Measurements from ENCODE around the gene PIGU. TPM values are rescaled to one million over a fixed set of nuclear protein-coding genes. Genes with fewer than 3 reads are reported as not detected.

The PIGU gene
- total and polyA plus RNA-seq, 2 experiments from 2014 or later: 21.2 to 21.6 TPM

DNA sequence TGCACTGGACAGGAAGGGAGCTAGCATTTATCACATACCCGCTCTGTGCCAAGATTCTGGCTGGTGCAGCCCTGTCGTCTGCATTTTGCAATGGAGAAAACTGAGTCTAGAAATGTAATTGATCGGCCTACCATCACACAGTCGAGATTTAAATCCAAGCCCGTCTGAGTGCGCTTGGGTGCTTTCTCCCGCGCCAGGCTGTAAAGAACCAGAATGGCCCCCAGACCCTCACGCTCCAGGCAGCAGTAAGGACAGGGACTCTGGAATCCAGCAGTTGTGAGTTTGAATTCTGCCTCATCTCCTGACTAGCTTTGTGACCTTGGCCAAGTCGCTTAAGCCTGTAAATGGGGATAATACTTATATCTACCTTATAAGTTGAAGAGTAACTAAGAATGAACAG is 149.9 kb downstream of the PIGU start:
- 97 to 99% methylated on average over 10 of the region's 10 CpGs for WGBS, 2 experiments (ENCODE audit: low coverage in 1 of 2, low lambda C conversion rate in 2 of 2, missing lambda C conversion rate in 2 of 2)
- peaks cover 42% of the 10 kb centered on the region for H3K4me1 ChIP-seq (ENCODE audit: insufficient read depth)

DNA sequence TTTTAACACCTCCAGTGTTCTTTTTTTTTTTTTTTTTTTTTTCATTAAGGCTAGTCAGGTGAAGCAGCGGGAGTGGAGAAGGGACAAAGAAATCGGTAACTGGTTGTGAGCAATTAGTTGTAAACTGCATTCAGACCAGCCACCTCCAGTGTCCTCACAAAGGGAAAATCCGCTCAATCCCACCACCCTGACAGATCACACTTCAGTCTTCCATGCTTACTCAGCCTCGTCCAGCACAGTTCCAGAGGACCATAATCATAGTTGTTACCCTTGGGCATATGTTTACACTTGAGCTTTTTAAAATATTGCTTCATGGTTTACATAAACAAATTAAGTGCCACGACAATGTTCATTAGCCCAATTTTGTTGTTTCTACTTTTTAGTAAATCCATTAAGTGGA is 150.4 kb downstream of the PIGU start:
- Histone ChIP-seq H3K9ac (peak overlapping the region; percentile 69), H3K27ac (peak overlapping the region; percentile 89), H2AFZ (no peak overlapping the region), H3K79me2 (ENCODE audit: insufficient read depth) (peaks cover 85% of the 10 kb centered on the region), H3K4me3 (no peak overlapping the region), H3K9me2 (ENCODE audit: insufficient read depth) (no peaks in the 10 kb centered on the region), H3K4me1 (ENCODE audit: insufficient read depth) (peaks cover 42% of the 10 kb centered on the region), H3F3A (ENCODE audit: insufficient read depth) (peaks cover 54% of the 10 kb centered on the region), H3K9me3 (ENCODE audit: low read depth) (no peaks in the 10 kb centered on the region), H3K27me3 (replicated peaks; ENCODE audit: insufficient read depth) (no peaks in the 10 kb centered on the region), H3K4me2 (ENCODE audit: unreplicated experiment) (peak overlapping the region; percentile 61), H3K36me3 (ENCODE audit: low read depth) (peaks cover 33% of the 10 kb centered on the region), H4K20me1 (ENCODE audit: insufficient read depth) (0 out of 2 replicates have a peak, but pooled peaks cover 4% of the 10 kb centered on the region)
- in situ Hi-C loops (cut with MboI): no loop called here
- DNase-seq: peak; percentile 17
- 63 to 74% methylated on average over 5 of the region's 5 CpGs for WGBS, 2 experiments (ENCODE audit: low coverage in 1 of 2, low lambda C conversion rate in 2 of 2, missing lambda C conversion rate in 2 of 2)
- no peak for TF ChIP-seq EZH2 (IDR thresholded peaks at IDR 0.05; ENCODE audit: insufficient read depth, poor library complexity, severe bottlenecking)
- TF ChIP-seq EZH2phosphoT487 (IDR thresholded peaks at IDR 0.05; ENCODE audit: insufficient read depth, low read depth): no peak

More for the DNA sequence above, 149.9 kb downstream of the PIGU start:
- TF ChIP-seq EZH2 (IDR thresholded peaks at IDR 0.05; ENCODE audit: insufficient read depth, poor library complexity, severe bottlenecking) (no peak), EZH2phosphoT487 (IDR thresholded peaks at IDR 0.05; ENCODE audit: insufficient read depth, low read depth) (no peak)
- no peak overlapping the region for H2AFZ ChIP-seq
- peaks cover 33% of the 10 kb centered on the region for H3K36me3 ChIP-seq (ENCODE audit: low read depth)
- H3K4me2 ChIP-seq (ENCODE audit: unreplicated experiment): peak overlapping the region; percentile 61
- H3K27me3 ChIP-seq (replicated peaks; ENCODE audit: insufficient read depth): no peaks in the 10 kb centered on the region
- no peak for DNase-seq
- H3K9me2 ChIP-seq (ENCODE audit: insufficient read depth): no peaks in the 10 kb centered on the region
- in situ Hi-C loops (cut with MboI): no loop called here
- peak overlapping the region; percentile 89 for H3K27ac ChIP-seq
- H4K20me1 ChIP-seq (ENCODE audit: insufficient read depth): 0 out of 2 replicates have a peak, but pooled peaks cover 4% of the 10 kb centered on the region
- H3K79me2 ChIP-seq (ENCODE audit: insufficient read depth): peaks cover 85% of the 10 kb centered on the region
- H3K9ac ChIP-seq: peak overlapping the region; percentile 69
- H3K4me3 ChIP-seq: no peak overlapping the region
- no peaks in the 10 kb centered on the region for H3K9me3 ChIP-seq (ENCODE audit: low read depth)
- peaks cover 48% of the 10 kb centered on the region for H3F3A ChIP-seq (ENCODE audit: insufficient read depth)

DNA sequence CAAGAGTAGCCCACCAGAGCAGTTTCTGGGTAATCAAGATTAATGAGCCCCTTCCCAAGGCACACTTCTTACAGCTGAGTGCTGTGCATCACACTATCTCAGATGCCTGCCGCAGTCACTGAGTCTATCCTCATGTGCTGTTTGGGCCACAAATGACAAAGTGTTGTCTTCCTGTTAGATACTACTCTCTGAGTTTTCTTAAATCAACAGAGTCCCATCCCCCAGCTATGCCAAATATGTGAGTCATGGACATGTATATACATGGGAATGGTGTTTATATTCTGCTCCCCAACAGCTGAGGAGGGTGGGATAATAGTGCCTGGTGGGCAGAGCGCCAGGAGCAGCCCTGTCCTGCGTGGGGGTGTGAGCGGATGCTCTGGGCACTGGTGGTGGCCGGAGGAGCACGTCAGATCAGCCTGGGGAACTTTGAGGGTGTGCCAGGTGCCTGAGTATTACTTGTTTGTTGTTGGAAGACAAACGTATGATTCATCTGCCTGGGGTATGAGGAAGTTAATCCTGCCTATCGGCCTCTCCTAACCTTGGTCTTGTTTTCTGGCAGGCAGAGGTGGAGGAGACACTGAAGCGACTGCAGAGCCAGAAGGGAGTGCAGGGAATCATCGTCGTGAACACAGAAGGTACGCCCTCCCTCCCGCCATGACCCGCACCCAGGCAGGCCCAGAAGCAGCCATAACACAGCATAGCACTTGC is 151.0 kb downstream of the PIGU start:
- peak overlapping the region; percentile 69 for H3K9ac ChIP-seq
- H3K4me1 ChIP-seq (ENCODE audit: insufficient read depth): peaks cover 42% of the 10 kb centered on the region
- H3K27ac ChIP-seq: peak overlapping the region; percentile 89
- TF ChIP-seq EZH2 (IDR thresholded peaks at IDR 0.05; ENCODE audit: insufficient read depth, poor library complexity, severe bottlenecking) (no peak), EZH2phosphoT487 (IDR thresholded peaks at IDR 0.05; ENCODE audit: insufficient read depth, low read depth) (no peak)
- in situ Hi-C loops (cut with MboI): no loop called here
- no peaks in the 10 kb centered on the region for H3K27me3 ChIP-seq (replicated peaks; ENCODE audit: insufficient read depth)
- DNase-seq: peak; percentile 99
- H4K20me1 ChIP-seq (ENCODE audit: insufficient read depth): 0 out of 2 replicates have a peak, but pooled peaks cover 4% of the 10 kb centered on the region
- 2 to 6% methylated on average over 14 of the region's 14 CpGs for WGBS, 2 experiments (ENCODE audit: low coverage in 1 of 2, low lambda C conversion rate in 2 of 2, missing lambda C conversion rate in 2 of 2)
- no peak overlapping the region for H2AFZ ChIP-seq
- peaks cover 55% of the 10 kb centered on the region for H3F3A ChIP-seq (ENCODE audit: insufficient read depth)
- no peaks in the 10 kb centered on the region for H3K9me3 ChIP-seq (ENCODE audit: low read depth)
- peaks cover 85% of the 10 kb centered on the region for H3K79me2 ChIP-seq (ENCODE audit: insufficient read depth)
- peaks cover 33% of the 10 kb centered on the region for H3K36me3 ChIP-seq (ENCODE audit: low read depth)
- H3K4me3 ChIP-seq: no peak overlapping the region
- no peaks in the 10 kb centered on the region for H3K9me2 ChIP-seq (ENCODE audit: insufficient read depth)
- peak overlapping the region; percentile 61 for H3K4me2 ChIP-seq (ENCODE audit: unreplicated experiment)

DNA sequence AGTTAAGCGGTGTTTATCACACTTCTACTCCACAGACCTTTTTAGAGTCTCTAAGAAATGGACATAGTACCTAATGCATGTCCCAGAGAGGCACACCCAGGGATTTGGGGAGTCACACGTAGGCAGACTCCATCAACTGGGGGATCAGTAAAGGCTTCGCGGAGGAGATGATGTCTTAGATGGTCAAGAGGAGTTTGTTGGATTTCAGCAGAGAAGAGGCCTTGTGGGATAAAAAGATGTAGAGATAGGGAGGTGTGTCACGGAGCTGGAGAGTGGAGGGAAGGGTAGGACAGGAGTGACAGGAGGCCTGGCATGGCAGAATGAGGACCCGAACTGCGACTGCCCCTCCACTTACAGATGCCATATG is 151.6 kb downstream of the PIGU start:
- no peak overlapping the region for H2AFZ ChIP-seq
- H3K27ac ChIP-seq: peak overlapping the region; percentile 89
- H3K4me3 ChIP-seq: no peak overlapping the region
- peaks cover 85% of the 10 kb centered on the region for H3K79me2 ChIP-seq (ENCODE audit: insufficient read depth)
- no peak for DNase-seq
- TF ChIP-seq EZH2phosphoT487 (IDR thresholded peaks at IDR 0.05; ENCODE audit: insufficient read depth, low read depth): no peak
- TF ChIP-seq EZH2 (IDR thresholded peaks at IDR 0.05; ENCODE audit: insufficient read depth, poor library complexity, severe bottlenecking): no peak
- H3K36me3 ChIP-seq (ENCODE audit: low read depth): peaks cover 29% of the 10 kb centered on the region
- H3F3A ChIP-seq (ENCODE audit: insufficient read depth): peaks cover 55% of the 10 kb centered on the region
- H3K9me3 ChIP-seq (ENCODE audit: low read depth): no peaks in the 10 kb centered on the region
- peak overlapping the region; percentile 50 for H3K9ac ChIP-seq
- 0 out of 2 replicates have a peak, but pooled peaks cover 4% of the 10 kb centered on the region for H4K20me1 ChIP-seq (ENCODE audit: insufficient read depth)
- no peaks in the 10 kb centered on the region for H3K9me2 ChIP-seq (ENCODE audit: insufficient read depth)
- H3K27me3 ChIP-seq (replicated peaks; ENCODE audit: insufficient read depth): no peaks in the 10 kb centered on the region
- peaks cover 42% of the 10 kb centered on the region for H3K4me1 ChIP-seq (ENCODE audit: insufficient read depth)
- in situ Hi-C loops (cut with MboI): no loop called here
- WGBS, 2 experiments (ENCODE audit: low coverage in 1 of 2, low lambda C conversion rate in 2 of 2, missing lambda C conversion rate in 2 of 2): 58 to 61% methylated on average over 7 of the region's 7 CpGs
- peak overlapping the region; percentile 50 for H3K4me2 ChIP-seq (ENCODE audit: unreplicated experiment)
